CD4-positive, alpha-beta T cell (primary cell): ENCODE measurements around the gene PHIP. TPM values are rescaled to one million over a fixed set of nuclear protein-coding genes. Genes with fewer than 3 reads are reported as not detected.

ENCODE experiments used
- ATAC-seq: fragments of 200-7000 bp; cut with Tn5 transposase; one replicate; pipeline ENCODE4 v1.10.0; 2022; ENCODE audit warnings: mild to moderate bottlenecking; ENCODE audit not compliant: poor library complexity
- CTCF ChIA-PET: fragments of 350-600 bp; sonication (Branson Sonifier 250); formaldehyde crosslinking; loops from one replicate; lab custom pipeline; 2021; ENCODE audit warnings: antibody characterized with exemption, inconsistent platforms; lab: Charles Lee
- POLR2A ChIA-PET: fragments of 350-600 bp; sonication (Branson Sonifier 250); formaldehyde crosslinking; loops from one replicate; lab custom pipeline; 2021; ENCODE audit warnings: antibody characterized with exemption, inconsistent platforms; lab: Charles Lee
- DNase-seq, 14 experiments: peaks; one replicate each; pipeline ENCODE4 v3.0.0-alpha.2; 2013 to 2020; ENCODE audit warnings: mixed read lengths in 2 of 14
- H3K27ac ChIP-seq, 2 donors: one replicate each; pipeline versions ENCODE4 v1.5.1 to v1.7.0; 2013; ENCODE audit warnings: low read length in 2 of 2, low read depth in 1 of 2, mild to moderate bottlenecking in 1 of 2
- H3K27me3 ChIP-seq, 2 experiments: 1 replicate in 1 of 2; 2 replicates in 1 of 2; pipeline versions ENCODE4 v1.6.1 to v1.7.0; 2013; ENCODE audit warnings: low read length in 2 of 2, control low read depth in 1 of 2, mild to moderate bottlenecking in 1 of 2, moderate library complexity in 1 of 2; ENCODE audit not compliant: insufficient read depth in 2 of 2, control insufficient read depth in 1 of 2
- H3K36me3 ChIP-seq: one replicate; pipeline ENCODE4 v1.6.1; 2013; ENCODE audit warnings: low read length, control low read depth; ENCODE audit not compliant: insufficient read depth
- H3K4me1 ChIP-seq: one replicate; pipeline ENCODE4 v1.6.1; 2013; ENCODE audit warnings: low read length, control low read depth; ENCODE audit not compliant: insufficient read depth
- H3K4me3 ChIP-seq: one replicate; pipeline ENCODE4 v1.5.1; 2013; ENCODE audit warnings: mild to moderate bottlenecking, low read length, moderate library complexity
- H3K9me3 ChIP-seq, 2 experiments: 1 replicate in 1 of 2; 2 replicates in 1 of 2; pipeline versions ENCODE4 v1.6.1 to v1.7.0; 2013; ENCODE audit warnings: low read length in 2 of 2, mild to moderate bottlenecking in 2 of 2, control low read depth in 1 of 2, moderate library complexity in 1 of 2; ENCODE audit not compliant: control insufficient read depth in 1 of 2, insufficient read depth in 1 of 2
- H3K27ac Mint-ChIP-seq: one replicate; pipeline ENCODE4 v1.8.0; 2020; ENCODE audit warnings: mixed read lengths
- H3K27me3 Mint-ChIP-seq: one replicate; pipeline ENCODE4 v1.8.0; 2021; ENCODE audit warnings: mixed read lengths
- H3K36me3 Mint-ChIP-seq: one replicate; pipeline ENCODE4 v1.8.0; 2021; ENCODE audit warnings: low read depth, mixed read lengths
- H3K4me1 Mint-ChIP-seq: one replicate; pipeline ENCODE4 v1.8.0; 2021; ENCODE audit warnings: low read depth, mixed read lengths
- H3K4me3 Mint-ChIP-seq: one replicate; pipeline ENCODE4 v1.8.0; 2020; ENCODE audit warnings: mild to moderate bottlenecking, mixed read lengths
- H3K9me3 Mint-ChIP-seq: one replicate; pipeline ENCODE4 v1.8.0; 2020; ENCODE audit warnings: mixed read lengths
- intact Hi-C, 2 experiments: fragments of 100-400 bp; cut with DNase I in 1 of 2; cut with micrococcal nuclease in 1 of 2; formaldehyde crosslinking; loops; one replicate each; pipeline versions ENCODE4 v1.15.1 to v1.9.0; 2023 to 2025; cut with DNase I, micrococcal nuclease
- total RNA-seq, 174 experiments: library from RNA in 2 of 174; stranded (reverse) in 2 of 174; gene quantifications; one replicate each; pipeline ENCODE4 v1.2.3 and lab custom pipeline; 2021 to 2026
- TF ChIP-seq, protein P1 (sequence below): fragments of 200-600 bp; IDR thresholded peaks from one replicate; pipeline ENCODE4 v1.8.0; 2022; ENCODE audit warnings: antibody characterized with exemption, mild to moderate bottlenecking

Gene PHIP
- total RNA-seq, 2 experiments from 2014 or later, result 35.7 to 36.9 TPM

- no peaks in the 10 kb centered on the region for H3K9me3 Mint-ChIP-seq
- TF ChIP-seq, protein P1, sequence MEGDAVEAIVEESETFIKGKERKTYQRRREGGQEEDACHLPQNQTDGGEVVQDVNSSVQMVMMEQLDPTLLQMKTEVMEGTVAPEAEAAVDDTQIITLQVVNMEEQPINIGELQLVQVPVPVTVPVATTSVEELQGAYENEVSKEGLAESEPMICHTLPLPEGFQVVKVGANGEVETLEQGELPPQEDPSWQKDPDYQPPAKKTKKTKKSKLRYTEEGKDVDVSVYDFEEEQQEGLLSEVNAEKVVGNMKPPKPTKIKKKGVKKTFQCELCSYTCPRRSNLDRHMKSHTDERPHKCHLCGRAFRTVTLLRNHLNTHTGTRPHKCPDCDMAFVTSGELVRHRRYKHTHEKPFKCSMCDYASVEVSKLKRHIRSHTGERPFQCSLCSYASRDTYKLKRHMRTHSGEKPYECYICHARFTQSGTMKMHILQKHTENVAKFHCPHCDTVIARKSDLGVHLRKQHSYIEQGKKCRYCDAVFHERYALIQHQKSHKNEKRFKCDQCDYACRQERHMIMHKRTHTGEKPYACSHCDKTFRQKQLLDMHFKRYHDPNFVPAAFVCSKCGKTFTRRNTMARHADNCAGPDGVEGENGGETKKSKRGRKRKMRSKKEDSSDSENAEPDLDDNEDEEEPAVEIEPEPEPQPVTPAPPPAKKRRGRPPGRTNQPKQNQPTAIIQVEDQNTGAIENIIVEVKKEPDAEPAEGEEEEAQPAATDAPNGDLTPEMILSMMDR, result no peak
- peaks cover 21% of the 10 kb centered on the region for H3K4me1 Mint-ChIP-seq
- no peak for ATAC-seq
- H3K36me3 Mint-ChIP-seq, result peaks cover 18% of the 10 kb centered on the region
- Histone ChIP-seq H3K4me3 (no peak overlapping the region), H3K4me1 (peaks cover 2% of the 10 kb centered on the region), H3K36me3 (no peaks in the 10 kb centered on the region), H3K9me3 (no peaks in the 10 kb centered on the region), H3K27me3 (peaks cover 0 to 8% of the 10 kb centered on the region in 2 experiments), H3K27ac (no peak overlapping the region)
- intact Hi-C loops, result loop anchor here in 1 of 2 experiments (10.0 kb wide), 1 partner anchor 453 kb away; the partner anchor contains the start of gene LCA5
- ChIA-PET CTCF (no interaction called here), POLR2A (no interaction called here)
- no peak overlapping the region for H3K4me3 Mint-ChIP-seq
- H3K27ac Mint-ChIP-seq, result no peak overlapping the region
- H3K27me3 Mint-ChIP-seq, result peaks cover 22% of the 10 kb centered on the region
- no peak for DNase-seq
Measured at GRCh38 chr6:79081663-79082062, 3.6 kb upstream of the PHIP start.

- peaks cover 0 to 8% of the 10 kb centered on the region in 2 experiments for H3K27me3 ChIP-seq
- H3K27ac ChIP-seq, result peak overlapping the region in 1 of 2 donors; percentile 88
- H3K9me3 ChIP-seq, result no peaks in the 10 kb centered on the region
- Mint-ChIP-seq H3K4me1 (peaks cover 42% of the 10 kb centered on the region), H3K27me3 (peaks cover 11% of the 10 kb centered on the region), H3K9me3 (no peaks in the 10 kb centered on the region), H3K36me3 (peaks cover 33% of the 10 kb centered on the region), H3K4me3 (peak overlapping the region; percentile 92), H3K27ac (peak overlapping the region; percentile 98)
- DNase-seq (peak in 1 of 14 experiments; percentile 7), ATAC-seq (no peak)
- no peaks in the 10 kb centered on the region for H3K36me3 ChIP-seq
- POLR2A ChIA-PET, result interaction anchor here (2.1 to 4.5 kb wide), 3 partner anchors 15 to 457 kb away, joined by 10 to 28 read pairs (median 17); partner anchors contain the start of genes HMGN3 and LCA5
- TF ChIP-seq, protein P1, result no peak
- CTCF ChIA-PET, result no interaction called here
- intact Hi-C loops, result loop anchor here (2.0 to 10.0 kb wide), 6 partner anchors 37 to 1025 kb away; partner anchors contain the start of genes LCA5 (in 2 of the 2), BCKDHB (in 1 of the 2), HMGN3 (in 1 of the 2) and IRAK1BP1 (in 1 of the 2)
- H3K4me1 ChIP-seq, result peaks cover 2% of the 10 kb centered on the region
- peak overlapping the region; percentile 71 for H3K4me3 ChIP-seq
Measured at GRCh38 chr6:79079561-79080041, 1.5 kb upstream of the PHIP start.

DNA sequence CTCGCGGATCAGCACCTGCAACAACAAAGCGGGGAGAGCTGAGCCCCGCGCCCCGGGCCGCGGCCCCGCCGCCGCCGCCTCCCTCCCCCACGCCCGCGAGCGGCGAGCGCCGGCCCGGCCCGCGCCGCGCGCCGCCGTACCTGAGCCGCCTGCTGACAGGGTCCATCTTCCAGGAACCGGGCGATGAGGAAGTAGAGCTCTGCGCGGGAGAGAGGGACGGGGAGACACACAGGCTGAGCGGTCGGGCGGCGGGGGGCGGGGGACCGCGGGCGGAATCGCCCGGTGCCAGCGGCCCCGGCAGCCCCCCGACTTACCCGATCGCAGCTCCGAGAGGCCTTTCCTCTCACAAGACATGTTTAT, 359 bp downstream of the PHIP start:
- POLR2A ChIA-PET, result interaction anchor here (0.6 to 4.5 kb wide), 30 partner anchors 10 to 1028 kb away, joined by 3 to 28 read pairs (median 6); partner anchors contain the start of genes BCKDHB, HMGN3, IRAK1BP1 and LCA5

More for the DNA sequence above, 359 bp downstream of the PHIP start:
- peaks cover 0 to 5% of the 10 kb centered on the region in 2 experiments for H3K27me3 ChIP-seq
- peaks cover 40% of the 10 kb centered on the region for H3K36me3 Mint-ChIP-seq
- peaks cover 59% of the 10 kb centered on the region for H3K4me1 Mint-ChIP-seq
- H3K4me3 ChIP-seq, result peak overlapping the region; percentile 71
- H3K4me3 Mint-ChIP-seq, result peak overlapping the region; percentile 92
- peaks cover 5% of the 10 kb centered on the region for H3K27me3 Mint-ChIP-seq
- H3K9me3 ChIP-seq, result no peaks in the 10 kb centered on the region
- DNase-seq (peak in 7 of 14 experiments; percentile 19 to 79 (median 46)), ATAC-seq (peak; percentile 9)
- no peaks in the 10 kb centered on the region for H3K36me3 ChIP-seq
- H3K4me1 ChIP-seq, result peaks cover 2% of the 10 kb centered on the region
- TF ChIP-seq, protein P1, result no peak
- peak overlapping the region; percentile 98 for H3K27ac Mint-ChIP-seq
- H3K9me3 Mint-ChIP-seq, result no peaks in the 10 kb centered on the region
- intact Hi-C loops, result loop anchor here (2.0 to 10.0 kb wide), 6 partner anchors 35 to 1027 kb away; partner anchors contain the start of genes BCKDHB (in 1 of the 2), HMGN3 (in 1 of the 2), IRAK1BP1 (in 1 of the 2) and LCA5 (in 1 of the 2)
- CTCF ChIA-PET, result interaction anchor here (1.7 kb wide), 1 partner anchor 29 kb away, joined by 6 read pairs; no protein-coding TSS in a partner anchor
- H3K27ac ChIP-seq, result peak overlapping the region; percentile 88 to 98
